Hepatocyte (in vitro differentiated cells): ENCODE data around the gene CRISPLD2.

ENCODE experiments used
- EZH2 ChIP-seq: fragments of 200-600 bp; sonication (generic); IDR thresholded peaks from 2 replicates; pipeline ENCODE4 v1.6.1; 2016; ENCODE audit warnings: antibody characterized with exemption, mild to moderate bottlenecking, borderline replicate concordance
- TF ChIP-seq, protein P1 (sequence below): fragments of 200-600 bp; sonication (generic); IDR thresholded peaks from 2 replicates; pipeline ENCODE4 v1.5.1; 2016; ENCODE audit warnings: antibody characterized with exemption, mild to moderate bottlenecking; ENCODE audit not compliant: poor library complexity

DNA sequence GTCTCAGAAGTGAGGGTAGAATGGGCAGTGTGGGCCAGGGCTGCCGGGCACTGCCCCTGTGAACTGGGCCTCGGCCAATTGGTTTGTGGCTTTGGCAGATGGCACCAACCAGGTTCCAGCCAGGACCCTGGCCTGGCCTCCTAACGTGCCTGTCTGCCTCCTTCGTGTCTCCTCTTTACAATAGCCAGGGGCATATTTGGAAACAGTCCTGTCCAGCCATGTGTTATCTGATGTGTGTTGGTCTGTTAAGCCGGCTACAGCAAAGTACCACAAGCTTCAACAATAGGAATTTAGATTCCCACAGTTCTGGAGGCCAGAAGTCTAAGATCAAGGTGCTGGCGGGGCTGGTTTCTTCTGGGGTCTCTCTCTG, 14.6 kb downstream of the CRISPLD2 start:
- TF ChIP-seq, protein P1, sequence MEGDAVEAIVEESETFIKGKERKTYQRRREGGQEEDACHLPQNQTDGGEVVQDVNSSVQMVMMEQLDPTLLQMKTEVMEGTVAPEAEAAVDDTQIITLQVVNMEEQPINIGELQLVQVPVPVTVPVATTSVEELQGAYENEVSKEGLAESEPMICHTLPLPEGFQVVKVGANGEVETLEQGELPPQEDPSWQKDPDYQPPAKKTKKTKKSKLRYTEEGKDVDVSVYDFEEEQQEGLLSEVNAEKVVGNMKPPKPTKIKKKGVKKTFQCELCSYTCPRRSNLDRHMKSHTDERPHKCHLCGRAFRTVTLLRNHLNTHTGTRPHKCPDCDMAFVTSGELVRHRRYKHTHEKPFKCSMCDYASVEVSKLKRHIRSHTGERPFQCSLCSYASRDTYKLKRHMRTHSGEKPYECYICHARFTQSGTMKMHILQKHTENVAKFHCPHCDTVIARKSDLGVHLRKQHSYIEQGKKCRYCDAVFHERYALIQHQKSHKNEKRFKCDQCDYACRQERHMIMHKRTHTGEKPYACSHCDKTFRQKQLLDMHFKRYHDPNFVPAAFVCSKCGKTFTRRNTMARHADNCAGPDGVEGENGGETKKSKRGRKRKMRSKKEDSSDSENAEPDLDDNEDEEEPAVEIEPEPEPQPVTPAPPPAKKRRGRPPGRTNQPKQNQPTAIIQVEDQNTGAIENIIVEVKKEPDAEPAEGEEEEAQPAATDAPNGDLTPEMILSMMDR = no peak
- TF ChIP-seq EZH2 = no peak
